ENCODE data around the gene TUFT1. TPM values are rescaled to one million over a fixed set of nuclear protein-coding genes. Genes with fewer than 3 reads are reported as not detected.

Gene TUFT1
- total RNA-seq, 1 donor from 2014 or later, result 9.0 TPM

GRCh38 chr1:151546011-151546925 is 6.2 kb downstream of the TUFT1 start:
- Mint-ChIP-seq H3K27me3 (ENCODE audit: unreplicated experiment) (no peaks in the 10 kb centered on the region), H3K36me3 (ENCODE audit: unreplicated experiment) (peaks cover 2% of the 10 kb centered on the region), H3K27ac (ENCODE audit: unreplicated experiment) (no peak overlapping the region), H3K4me1 (ENCODE audit: unreplicated experiment) (peaks cover 36% of the 10 kb centered on the region), H3K4me3 (ENCODE audit: unreplicated experiment) (no peak overlapping the region), H3K9me3 (ENCODE audit: unreplicated experiment) (no peaks in the 10 kb centered on the region)
- DNase-seq (ENCODE audit: extremely low spot score, unreplicated experiment), result no peak
- no peak for TF ChIP-seq CTCF (IDR thresholded peaks at IDR 0.05)

GRCh38 chr1:151547119-151547899 is 7.2 kb downstream of the TUFT1 start:
- Mint-ChIP-seq H3K4me1 (ENCODE audit: unreplicated experiment) (peaks cover 30% of the 10 kb centered on the region), H3K36me3 (ENCODE audit: unreplicated experiment) (peaks cover 2% of the 10 kb centered on the region), H3K4me3 (ENCODE audit: unreplicated experiment) (peak overlapping the region; percentile 44), H3K27ac (ENCODE audit: unreplicated experiment) (peak overlapping the region; percentile 86), H3K27me3 (ENCODE audit: unreplicated experiment) (no peaks in the 10 kb centered on the region), H3K9me3 (ENCODE audit: unreplicated experiment) (no peaks in the 10 kb centered on the region)
- no peak for TF ChIP-seq CTCF (IDR thresholded peaks at IDR 0.05)
- no peak for DNase-seq (ENCODE audit: extremely low spot score, unreplicated experiment)

GRCh38 chr1:151547900-151548230 is 7.8 kb downstream of the TUFT1 start:
- no peak for DNase-seq (ENCODE audit: extremely low spot score, unreplicated experiment)
- no peak overlapping the region for H3K4me3 Mint-ChIP-seq (ENCODE audit: unreplicated experiment)
- no peaks in the 10 kb centered on the region for H3K27me3 Mint-ChIP-seq (ENCODE audit: unreplicated experiment)
- H3K36me3 Mint-ChIP-seq (ENCODE audit: unreplicated experiment), result peaks cover 2% of the 10 kb centered on the region
- H3K27ac Mint-ChIP-seq (ENCODE audit: unreplicated experiment), result peak overlapping the region; percentile 86
- H3K4me1 Mint-ChIP-seq (ENCODE audit: unreplicated experiment), result peaks cover 25% of the 10 kb centered on the region
- TF ChIP-seq CTCF (IDR thresholded peaks at IDR 0.05), result no peak
- no peaks in the 10 kb centered on the region for H3K9me3 Mint-ChIP-seq (ENCODE audit: unreplicated experiment)

GRCh38 chr1:151549199-151549598 is 9.1 kb downstream of the TUFT1 start:
- H3K4me1 Mint-ChIP-seq (ENCODE audit: unreplicated experiment), result peaks cover 23% of the 10 kb centered on the region
- H3K27ac Mint-ChIP-seq (ENCODE audit: unreplicated experiment), result peak overlapping the region; percentile 1
- TF ChIP-seq CTCF (IDR thresholded peaks at IDR 0.05), result no peak
- no peak for DNase-seq (ENCODE audit: extremely low spot score, unreplicated experiment)
- no peaks in the 10 kb centered on the region for H3K27me3 Mint-ChIP-seq (ENCODE audit: unreplicated experiment)
- no peaks in the 10 kb centered on the region for H3K9me3 Mint-ChIP-seq (ENCODE audit: unreplicated experiment)
- no peak overlapping the region for H3K4me3 Mint-ChIP-seq (ENCODE audit: unreplicated experiment)
- peaks cover 2% of the 10 kb centered on the region for H3K36me3 Mint-ChIP-seq (ENCODE audit: unreplicated experiment)

DNA sequence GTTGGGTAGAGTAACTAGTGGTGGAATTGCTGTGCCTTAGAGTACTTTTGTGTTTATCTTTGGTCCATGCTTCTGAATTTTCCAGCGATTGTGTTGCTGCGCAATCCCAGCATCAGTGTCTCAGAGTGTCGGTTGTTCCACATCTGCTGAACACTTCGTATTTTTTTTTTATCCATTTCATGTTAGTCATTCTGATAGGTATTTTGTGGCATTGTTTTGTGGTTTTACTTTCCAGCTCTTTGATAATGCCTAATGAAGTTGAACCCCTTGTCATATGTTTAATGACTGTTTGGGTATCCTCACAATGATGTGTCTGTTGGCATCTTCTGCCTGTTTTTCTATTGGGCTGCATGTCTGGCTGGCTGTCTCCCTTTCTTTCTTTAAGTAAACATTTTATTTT is 13.6 kb downstream of the TUFT1 start:
- Mint-ChIP-seq H3K27ac (ENCODE audit: unreplicated experiment) (no peak overlapping the region), H3K36me3 (ENCODE audit: unreplicated experiment) (peaks cover 2% of the 10 kb centered on the region), H3K4me1 (ENCODE audit: unreplicated experiment) (peaks cover 7% of the 10 kb centered on the region), H3K27me3 (ENCODE audit: unreplicated experiment) (no peaks in the 10 kb centered on the region), H3K4me3 (ENCODE audit: unreplicated experiment) (no peak overlapping the region), H3K9me3 (ENCODE audit: unreplicated experiment) (no peaks in the 10 kb centered on the region)
- TF ChIP-seq CTCF (IDR thresholded peaks at IDR 0.05), result no peak
- no peak for DNase-seq (ENCODE audit: extremely low spot score, unreplicated experiment)

Measured in osteocyte (in vitro differentiated cells).